HPDE6-E6E7 (cell line): ENCODE results near the gene SPNS3.

ENCODE experiments used
- DNase-seq: peaks from one replicate; pipeline ENCODE4 v3.0.0; 2011; ENCODE audit warnings: missing footprints; ENCODE audit errors: extremely low spot score

SPNS3 gene

DNA sequence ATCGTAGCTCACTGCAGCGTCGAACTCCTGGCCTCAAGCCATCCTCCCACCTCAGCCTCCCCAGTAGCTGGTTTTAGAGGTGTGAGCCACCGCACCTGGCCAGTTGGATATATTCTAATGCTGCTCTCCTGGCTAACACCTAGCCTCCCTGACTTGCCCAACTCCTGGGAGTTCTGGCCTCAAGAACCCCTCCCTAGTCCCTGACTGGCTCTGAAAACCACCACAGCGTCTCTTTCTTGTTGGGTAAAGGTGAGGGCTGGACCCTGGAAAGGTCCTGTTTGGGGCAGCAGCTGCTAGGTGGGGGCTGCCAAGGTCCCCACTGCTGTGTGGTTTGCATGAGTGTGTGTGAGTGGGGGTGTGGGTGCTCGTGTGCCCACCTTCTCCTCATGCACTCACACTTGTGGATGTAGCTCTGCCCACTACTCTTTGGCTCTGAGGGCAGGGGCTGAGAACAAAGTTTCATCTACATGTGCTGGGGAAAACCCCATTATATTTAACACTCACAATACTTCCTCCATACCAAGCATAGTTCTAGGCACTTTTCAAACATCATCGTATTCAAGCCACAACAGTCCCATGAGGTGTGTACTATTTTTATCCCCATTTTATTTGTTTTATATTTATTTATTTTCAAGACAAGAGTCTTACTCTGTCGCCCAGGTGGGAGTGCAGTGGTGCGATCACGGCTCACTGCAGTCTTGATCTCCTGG lies 7.1 kb upstream of the SPNS3 start:
- no peak for DNase-seq

GRCh38 chr17:4427505-4427904 lies 6.2 kb upstream of the SPNS3 start:
- no peak for DNase-seq

DNA sequence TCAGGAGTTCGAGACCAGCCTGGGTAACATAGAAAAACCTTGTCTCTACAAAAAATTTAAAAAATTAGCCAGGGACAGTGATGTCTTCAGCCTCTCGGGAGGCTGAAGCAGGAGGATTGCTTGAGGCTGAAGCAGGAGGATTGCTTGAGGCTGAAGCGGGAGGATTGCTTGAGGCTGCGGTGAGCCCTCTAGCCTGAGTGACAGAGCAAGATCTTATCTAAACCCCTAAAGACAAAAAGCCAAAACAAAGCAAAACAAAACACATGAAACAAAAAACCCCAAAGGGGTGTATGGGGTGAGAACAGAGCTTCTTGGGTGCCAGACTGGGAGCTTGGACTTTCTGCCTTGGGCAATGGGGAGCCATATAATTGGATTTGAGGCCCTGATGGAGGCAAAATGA lies 2.6 kb downstream of the SPNS3 start:
- DNase-seq: no peak

GRCh38 chr17:4436846-4437245 lies 3.1 kb downstream of the SPNS3 start:
- DNase-seq: no peak

- no peak for DNase-seq
These were observed 4.6 kb downstream of the SPNS3 start for GRCh38 chr17:4438162-4438944.

DNA sequence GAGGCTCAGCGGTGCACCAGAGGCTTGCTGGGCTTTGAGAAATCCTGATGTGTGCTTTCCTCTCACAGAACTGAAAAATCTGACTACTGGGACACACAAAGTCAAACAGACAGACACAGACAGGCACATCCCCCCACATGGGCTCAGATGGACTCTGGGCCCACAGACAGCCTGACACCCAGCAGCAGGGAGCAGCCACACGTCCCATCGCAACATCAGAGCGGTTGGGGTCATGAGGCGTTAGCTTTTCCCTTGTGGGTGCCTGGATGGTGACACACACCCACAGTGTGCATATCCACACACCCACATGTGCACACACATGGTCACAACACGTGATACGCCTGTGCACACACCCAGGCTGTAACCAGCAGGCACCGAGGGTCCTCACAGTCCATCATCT lies 6.3 kb downstream of the SPNS3 start:
- DNase-seq: no peak

GRCh38 chr17:4440690-4441686 lies 7.2 kb downstream of the SPNS3 start:
- DNase-seq: no peak

GRCh38 chr17:4442582-4442981 lies 8.8 kb downstream of the SPNS3 start:
- no peak for DNase-seq

GRCh38 chr17:4443476-4443875 lies 9.7 kb downstream of the SPNS3 start:
- no peak for DNase-seq

DNA sequence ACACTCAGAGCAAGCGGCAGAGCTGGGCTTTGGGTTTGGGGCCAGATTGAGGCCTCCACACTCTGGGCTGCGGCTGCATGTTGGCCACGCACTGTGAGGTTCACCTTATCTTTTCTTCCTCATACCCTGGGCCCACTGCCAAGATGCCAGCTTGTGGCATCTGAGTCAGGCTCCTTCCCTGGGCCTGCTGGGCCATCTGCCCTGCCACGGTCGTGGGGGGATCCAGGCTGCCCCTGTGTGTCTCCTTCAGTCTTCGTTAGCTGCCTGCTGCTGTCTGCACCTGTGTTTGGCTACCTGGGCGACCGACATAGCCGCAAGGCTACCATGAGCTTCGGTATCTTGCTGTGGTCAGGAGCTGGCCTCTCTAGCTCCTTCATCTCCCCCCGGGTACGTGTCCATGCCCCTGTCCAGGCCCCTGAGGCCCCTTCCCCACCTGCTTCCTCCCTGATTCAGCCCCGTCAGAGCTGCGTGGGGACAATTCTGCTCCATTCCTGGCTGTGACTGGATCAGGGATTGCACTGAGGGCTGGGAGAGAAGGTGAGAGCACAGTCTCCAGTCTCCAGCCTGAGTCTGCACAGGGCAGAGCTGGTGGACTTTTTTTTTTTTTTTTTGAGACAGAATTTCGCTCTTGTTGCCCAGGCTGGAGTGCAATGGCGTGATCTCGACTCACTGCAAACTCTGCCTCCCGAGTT lies 11.2 kb downstream of the SPNS3 start:
- peak; percentile 31 for DNase-seq

DNA sequence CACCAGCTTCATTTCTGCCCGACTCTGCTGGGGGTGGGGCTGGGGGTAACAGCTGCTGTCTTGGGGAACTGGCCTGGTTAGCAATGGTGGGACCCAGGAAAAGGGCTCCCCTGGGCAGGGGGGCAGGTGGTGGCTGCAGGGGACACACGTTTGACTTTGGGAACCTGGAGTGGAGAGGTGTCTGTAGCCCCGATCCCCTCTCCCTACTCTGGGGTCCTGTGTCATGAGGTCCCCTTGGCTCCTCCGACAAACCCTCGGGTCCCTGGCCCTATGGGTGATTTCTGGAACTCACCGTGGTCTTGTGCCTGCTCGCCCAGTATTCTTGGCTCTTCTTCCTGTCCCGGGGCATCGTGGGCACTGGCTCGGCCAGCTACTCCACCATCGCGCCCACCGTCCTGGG lies 12.0 kb downstream of the SPNS3 start:
- DNase-seq: no peak

GRCh38 chr17:4446326-4447071 lies 12.8 kb downstream of the SPNS3 start:
- DNase-seq: no peak

GRCh38 chr17:4448197-4448980 lies 14.6 kb downstream of the SPNS3 start:
- DNase-seq: peak; percentile 19

DNA sequence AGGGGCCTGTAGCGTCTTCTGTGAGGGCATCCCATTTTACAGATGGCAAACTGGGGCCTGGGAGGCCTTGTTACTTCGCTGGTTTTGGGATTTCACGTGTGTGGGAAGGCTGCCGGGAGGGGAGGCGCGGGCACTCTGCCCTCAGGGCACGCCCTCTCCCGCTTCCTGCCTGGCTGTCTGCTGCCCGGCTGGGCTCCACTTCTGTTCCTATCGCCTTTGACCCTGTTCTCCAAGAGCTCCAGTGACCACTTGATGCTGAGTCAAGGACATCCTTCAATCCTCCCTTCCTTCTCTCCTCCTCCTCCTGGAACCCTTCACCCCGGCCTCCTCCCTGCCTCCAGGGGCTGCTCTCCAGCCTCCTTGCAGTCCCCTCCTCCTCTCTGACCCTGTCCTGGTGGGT lies 16.0 kb downstream of the SPNS3 start:
- DNase-seq: no peak

GRCh38 chr17:4450710-4451316 lies 17.1 kb downstream of the SPNS3 start:
- no peak for DNase-seq

GRCh38 chr17:4453812-4454591 lies 20.3 kb downstream of the SPNS3 start:
- DNase-seq: no peak

DNA sequence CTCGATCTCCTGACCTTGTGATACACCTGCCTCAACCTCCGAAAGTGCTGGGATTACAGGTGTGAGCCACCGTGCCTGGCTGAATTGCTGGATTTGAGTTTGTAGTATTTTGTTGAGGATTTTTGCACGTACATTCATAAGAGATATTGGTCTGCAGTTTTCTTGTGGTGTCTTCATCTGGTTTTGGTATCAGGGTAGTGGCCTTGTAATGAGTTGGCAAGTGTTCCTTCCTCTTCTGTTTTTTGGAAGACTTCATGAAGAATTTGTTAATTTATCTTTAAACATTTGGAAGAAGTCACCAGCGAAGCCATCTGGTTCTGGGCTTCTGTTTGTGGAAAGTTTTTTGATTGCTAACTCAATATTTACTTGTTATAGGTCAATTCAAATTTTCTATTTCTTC lies 26.9 kb downstream of the SPNS3 start:
- DNase-seq: no peak

DNA sequence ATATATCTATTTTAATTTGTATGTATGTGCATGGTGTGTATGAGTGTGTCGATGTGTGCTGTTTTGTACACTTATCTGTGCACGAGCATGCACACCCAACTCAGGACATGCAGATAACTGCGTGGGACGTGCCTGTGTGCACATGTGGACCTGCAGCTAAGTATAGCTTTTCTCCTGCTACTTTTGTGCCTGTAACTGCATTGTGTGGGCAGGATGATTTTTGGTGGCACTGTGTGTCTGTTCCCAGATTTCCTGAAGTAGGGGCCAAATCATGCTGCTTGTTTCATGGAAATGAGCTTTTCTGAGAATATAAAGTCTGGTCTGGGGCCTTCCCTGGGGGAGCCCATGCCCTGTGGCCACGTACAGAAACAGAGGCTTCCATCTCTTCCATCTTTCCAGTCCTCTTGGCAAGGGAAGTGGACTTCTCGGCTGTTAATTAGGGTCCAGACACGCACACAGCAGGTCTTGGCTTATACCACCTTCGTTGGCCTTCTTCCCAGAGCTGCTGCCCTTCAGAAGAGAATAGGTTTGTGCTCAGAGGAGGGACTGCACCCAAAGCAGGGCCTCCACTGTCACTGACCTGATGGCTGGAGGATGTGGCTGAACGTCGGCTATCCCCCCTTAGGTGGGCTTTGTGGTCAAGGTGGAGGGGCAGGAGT lies 30.2 kb downstream of the SPNS3 start:
- no peak for DNase-seq
